ENCODE data around the gene NUMB.
"Not testable (repeated sequence)": the region's sequence is repeated elsewhere in the genome, so short reads cannot be mapped to it uniquely, and the experiment has no call there.

DNA sequence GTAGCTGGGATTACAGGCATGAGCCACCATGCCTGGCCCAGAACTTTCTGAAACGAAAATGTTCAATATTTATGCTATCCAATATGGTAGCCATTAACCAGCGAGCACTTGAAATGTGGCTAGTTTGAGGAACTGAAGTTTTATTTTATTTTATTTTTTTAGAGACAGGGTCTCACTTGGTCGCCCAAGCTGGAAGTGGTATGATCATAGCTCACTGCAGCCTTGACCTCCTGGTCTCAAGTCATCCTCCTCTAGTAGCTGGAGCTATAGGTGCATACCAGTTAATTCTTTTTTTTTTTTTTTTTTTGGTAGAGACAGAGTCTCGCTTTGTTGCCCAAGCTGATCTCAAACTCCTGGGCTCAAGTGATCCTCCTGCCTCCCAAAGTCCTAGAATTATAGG, 73.3 kb downstream of the NUMB start:
- TF ChIP-seq POLR2A (IDR thresholded peaks at IDR 0.05; ENCODE audit: low read depth, low read length) = not testable (repeated sequence)
- TF ChIP-seq, protein P1, sequence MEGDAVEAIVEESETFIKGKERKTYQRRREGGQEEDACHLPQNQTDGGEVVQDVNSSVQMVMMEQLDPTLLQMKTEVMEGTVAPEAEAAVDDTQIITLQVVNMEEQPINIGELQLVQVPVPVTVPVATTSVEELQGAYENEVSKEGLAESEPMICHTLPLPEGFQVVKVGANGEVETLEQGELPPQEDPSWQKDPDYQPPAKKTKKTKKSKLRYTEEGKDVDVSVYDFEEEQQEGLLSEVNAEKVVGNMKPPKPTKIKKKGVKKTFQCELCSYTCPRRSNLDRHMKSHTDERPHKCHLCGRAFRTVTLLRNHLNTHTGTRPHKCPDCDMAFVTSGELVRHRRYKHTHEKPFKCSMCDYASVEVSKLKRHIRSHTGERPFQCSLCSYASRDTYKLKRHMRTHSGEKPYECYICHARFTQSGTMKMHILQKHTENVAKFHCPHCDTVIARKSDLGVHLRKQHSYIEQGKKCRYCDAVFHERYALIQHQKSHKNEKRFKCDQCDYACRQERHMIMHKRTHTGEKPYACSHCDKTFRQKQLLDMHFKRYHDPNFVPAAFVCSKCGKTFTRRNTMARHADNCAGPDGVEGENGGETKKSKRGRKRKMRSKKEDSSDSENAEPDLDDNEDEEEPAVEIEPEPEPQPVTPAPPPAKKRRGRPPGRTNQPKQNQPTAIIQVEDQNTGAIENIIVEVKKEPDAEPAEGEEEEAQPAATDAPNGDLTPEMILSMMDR (conservative IDR thresholded peaks at IDR 0.05; ENCODE audit: low read depth, low read length) = not testable (repeated sequence)

Data from IMR-90 (cell line).